GM19240 (cell line): Measurements from ENCODE around the gene GADD45GIP1.
"Not testable (repeated sequence)": the region's sequence is repeated elsewhere in the genome, so short reads cannot be mapped to it uniquely, and the experiment has no call there.

Experiments
- DNase-seq: peaks from one replicate; pipeline ENCODE4 v3.0.0; 2011; ENCODE audit warnings: low spot score; ENCODE audit not compliant: insufficient read length

The GADD45GIP1 gene

GRCh38 chr19:12990431-12990830 is 33.4 kb upstream of the GADD45GIP1 start:
- DNase-seq = no peak

GRCh38 chr19:12987781-12988180 is 30.8 kb upstream of the GADD45GIP1 start:
- no peak for DNase-seq

GRCh38 chr19:12987190-12987589 is 30.2 kb upstream of the GADD45GIP1 start:
- no peak for DNase-seq

GRCh38 chr19:12986726-12987125 is 29.7 kb upstream of the GADD45GIP1 start:
- DNase-seq = no peak

GRCh38 chr19:12985049-12985776 is 28.2 kb upstream of the GADD45GIP1 start:
- DNase-seq = no peak

- DNase-seq = no peak
Observed at GRCh38 chr19:12984683-12985048, 27.6 kb upstream of the GADD45GIP1 start.

GRCh38 chr19:12984143-12984627 is 27.2 kb upstream of the GADD45GIP1 start:
- DNase-seq = no peak

- peak; percentile 68 for DNase-seq
Observed at GRCh38 chr19:12983542-12984142, 26.6 kb upstream of the GADD45GIP1 start.

GRCh38 chr19:12983091-12983490 is 26.1 kb upstream of the GADD45GIP1 start:
- DNase-seq = no peak

GRCh38 chr19:12982648-12983047 is 25.6 kb upstream of the GADD45GIP1 start:
- no peak for DNase-seq

- DNase-seq = no peak
Observed at GRCh38 chr19:12979974-12980373, 23.0 kb upstream of the GADD45GIP1 start.

GRCh38 chr19:12976109-12976508 is 19.1 kb upstream of the GADD45GIP1 start:
- not testable (repeated sequence) for DNase-seq

GRCh38 chr19:12975221-12975741 is 18.3 kb upstream of the GADD45GIP1 start:
- no peak for DNase-seq

GRCh38 chr19:12974301-12975220 is 17.5 kb upstream of the GADD45GIP1 start:
- DNase-seq = no peak

GRCh38 chr19:12973236-12973635 is 16.2 kb upstream of the GADD45GIP1 start:
- no peak for DNase-seq

- no peak for DNase-seq
Observed at GRCh38 chr19:12970070-12970820, 13.2 kb upstream of the GADD45GIP1 start.

GRCh38 chr19:12969292-12969988 is 12.4 kb upstream of the GADD45GIP1 start, which contains the start of gene DAND5:
DAND5 (plus strand) TSS chr19:12969576; CDS start chr19:12969661, 85 bp downstream.
- DNase-seq = no peak

- DNase-seq = no peak
Observed at GRCh38 chr19:12967907-12968306, 10.9 kb upstream of the GADD45GIP1 start.

GRCh38 chr19:12965812-12966135 is 8.8 kb upstream of the GADD45GIP1 start:
- no peak for DNase-seq
